Spleen (tissue), 11 donors: ENCODE measurements around the gene CAMTA1. TPM values are rescaled to one million over a fixed set of nuclear protein-coding genes. Genes with fewer than 3 reads are reported as not detected.

Experiments used
- DNase-seq: peaks from one replicate; pipeline ENCODE4 v3.0.0-alpha.2; 2020
- H3K27ac ChIP-seq, 8 donors: fragments of 200-600 bp; sonication (generic) in 7 of 8; 1 replicate in 4 of 8; 2 replicates in 4 of 8; pipeline versions ENCODE4 v1.5.0 to v1.8.0; 2016 to 2021; ENCODE audit warnings: inconsistent platforms in 4 of 8, mild to moderate bottlenecking in 4 of 8, moderate library complexity in 1 of 8
- H3K27me3 ChIP-seq, 7 donors: fragments of 200-600 bp; sonication (generic) in 6 of 7; replicated peaks in 1 of 7; 1 replicate in 4 of 7; 2 replicates in 3 of 7; pipeline versions ENCODE4 v1.5.0 to v1.8.0; 2016 to 2021; ENCODE audit warnings: inconsistent platforms in 3 of 7, mild to moderate bottlenecking in 1 of 7
- H3K36me3 ChIP-seq, 6 donors: fragments of 200-600 bp; sonication (generic) in 5 of 6; 1 replicate in 4 of 6; 2 replicates in 2 of 6; pipeline versions ENCODE4 v1.5.0 to v1.8.0; 2016 to 2021; ENCODE audit warnings: inconsistent platforms in 2 of 6
- H3K4me1 ChIP-seq, 6 donors: fragments of 200-600 bp; sonication (generic) in 5 of 6; 1 replicate in 3 of 6; 2 replicates in 3 of 6; pipeline versions ENCODE4 v1.5.0 to v1.8.0; 2016 to 2021; ENCODE audit warnings: inconsistent platforms in 3 of 6
- H3K4me3 ChIP-seq, 8 donors: fragments of 200-600 bp; sonication (generic) in 7 of 8; 1 replicate in 4 of 8; 2 replicates in 4 of 8; pipeline versions ENCODE4 v1.5.0 to v1.8.0; 2016 to 2021; ENCODE audit warnings: inconsistent platforms in 4 of 8, mild to moderate bottlenecking in 4 of 8, moderate library complexity in 2 of 8
- H3K9me3 ChIP-seq, 8 donors: fragments of 200-600 bp; sonication (generic) in 7 of 8; 1 replicate in 4 of 8; 2 replicates in 4 of 8; pipeline versions ENCODE4 v1.5.0 to v1.8.0; 2016 to 2021; ENCODE audit warnings: inconsistent platforms in 4 of 8
- CTCF ChIP-seq, 11 experiments: fragments of 200-600 bp in 7 of 11; fragments of 450-650 bp in 4 of 11; sonication (generic) in 4 of 11; IDR thresholded peaks in 8 of 11; conservative IDR thresholded peaks in 3 of 11; 1 replicate in 7 of 11; 2 replicates in 4 of 11; pipeline versions ENCODE4 v1.4.0 to v1.8.0; 2016 to 2021; ENCODE audit warnings: antibody characterized with exemption in 11 of 11, inconsistent platforms in 4 of 11, mild to moderate bottlenecking in 1 of 11
- POLR2A ChIP-seq, 3 donors: fragments of 450-650 bp; IDR thresholded peaks; one replicate each; pipeline ENCODE4 v1.5.1; 2017; ENCODE audit warnings: antibody characterized with exemption in 3 of 3, mild to moderate bottlenecking in 1 of 3
- POLR2AphosphoS5 ChIP-seq, 3 donors: sonication (generic); formaldehyde crosslinking; IDR thresholded peaks; one replicate each; pipeline ENCODE4 v1.5.1; 2017; ENCODE audit warnings: antibody characterized with exemption in 3 of 3
- WGBS, 5 donors: extraction: QIAGEN DNeasy Blood & Tissue Kit in 3 of 5; methylation state at CpG; one replicate each; pipeline versions ENCODE4 v1.1.5 to v1.1.7; 2013 to 2018; 5-methylcytosine and 5-hydroxymethylcytosine counted together
- intact Hi-C: fragments of 100-400 bp; cut with DNase I; formaldehyde crosslinking; loops from one replicate; pipeline ENCODE4 v1.15.0; 2023; ENCODE audit warnings: low total_unique reads
- polyA plus RNA-seq, 3 donors: library from polyadenylated mRNA; stranded (reverse); fragments of 200-250 nt; gene quantifications; one replicate each; pipeline ENCODE4 v1.2.1, GENCODE V29; 2013
- total RNA-seq, 7 donors: library from RNA; depleted of rRNA in 3 of 7; stranded (reverse); fragments of >200 nt in 3 of 7; fragmentation: NEBNext Ultra II Directional in 4 of 7; extraction: Animal tissue kit (Norgen Biotek cat#: 25700) in 4 of 7; gene quantifications; one replicate each; pipeline versions ENCODE4 v1.1.0 to v1.2.1, GENCODE V29; 2016 to 2021
- donor health status: healthy with polysubstance abuse.
- donor health status: DM: no; HTN: no; CAD: no; lungs with moderate emphysema.
- donor health status: DM: no; HTN: no; CAD: no.
- donor health status: Bipolar disorder and iron deficiency.
- donor health status: healthy.
- donor health status: DM: no; HTN: no; CAD: no.
- donor health status: DM: yes; HTN: yes; CAD: no.

CAMTA1 gene
- total and polyA plus RNA-seq, 10 donors = 53.0 to 106 (median 77.3) TPM

DNA sequence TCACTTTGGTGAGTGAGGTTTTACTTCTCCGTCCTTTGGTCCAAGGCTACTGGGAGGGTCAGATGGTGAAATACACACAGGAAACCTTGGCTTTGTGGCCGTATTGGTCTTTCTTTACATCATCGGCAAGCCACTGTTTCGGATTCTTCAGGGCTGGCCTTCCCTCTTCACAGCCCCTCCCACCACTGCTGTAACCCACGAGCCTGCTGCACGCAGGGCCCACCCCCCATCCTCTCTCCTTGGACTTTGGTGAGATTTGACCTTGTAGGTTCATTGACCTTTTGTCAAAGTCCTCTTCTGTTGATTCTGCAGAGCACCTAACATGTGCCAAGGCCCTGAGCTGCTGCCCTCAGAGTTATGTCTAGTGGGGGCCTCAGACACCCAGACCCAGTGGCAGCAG, 328.6 kb downstream of the CAMTA1 start:
- H3K9me3 ChIP-seq = peaks cover 0 to 12% (median 0%) of the 10 kb centered on the region in 8 donors
- H3K4me1 ChIP-seq = no peaks in the 10 kb centered on the region
- intact Hi-C loops = no loop called here
- no peaks in the 10 kb centered on the region for H3K36me3 ChIP-seq
- no peak overlapping the region for H3K4me3 ChIP-seq
- H3K27ac ChIP-seq = no peak overlapping the region
- 37 to 75% (median 63%) methylated on average over 6 of the region's 6 CpGs for WGBS, 5 donors
- no peak for DNase-seq
- TF ChIP-seq CTCF (IDR thresholded peaks at IDR 0.05 in 8 of 11, conservative IDR thresholded peaks at IDR 0.05 in 3 of 11) = no peak
- no peak for TF ChIP-seq POLR2A (IDR thresholded peaks at IDR 0.05)
- TF ChIP-seq POLR2AphosphoS5 (IDR thresholded peaks at IDR 0.05) = no peak
- H3K27me3 ChIP-seq = peaks cover 0 to 10% (median 0%) of the 10 kb centered on the region in 7 donors

- H3K9me3 ChIP-seq = peaks cover 0 to 12% (median 0%) of the 10 kb centered on the region in 8 donors
- intact Hi-C loops = no loop called here
Measured at GRCh38 chr1:7116001-7116400, 330.7 kb downstream of the CAMTA1 start.

GRCh38 chr1:7117399-7118281, 332.4 kb downstream of the CAMTA1 start:
- H3K36me3 ChIP-seq = no peaks in the 10 kb centered on the region

More at GRCh38 chr1:7116001-7116400, 330.7 kb downstream of the CAMTA1 start:
- 84 to 90% (median 84%) methylated on average over 3 of the region's 3 CpGs for WGBS, 5 donors
- no peak for DNase-seq
- peaks cover 0 to 6% (median 0%) of the 10 kb centered on the region in 7 donors for H3K27me3 ChIP-seq
- H3K4me1 ChIP-seq = no peaks in the 10 kb centered on the region
- TF ChIP-seq POLR2A (IDR thresholded peaks at IDR 0.05) (no peak), POLR2AphosphoS5 (IDR thresholded peaks at IDR 0.05) (no peak), CTCF (IDR thresholded peaks at IDR 0.05 in 8 of 11, conservative IDR thresholded peaks at IDR 0.05 in 3 of 11) (no peak)
- H3K4me3 ChIP-seq = no peak overlapping the region
- no peaks in the 10 kb centered on the region for H3K36me3 ChIP-seq
- no peak overlapping the region for H3K27ac ChIP-seq

More at GRCh38 chr1:7117399-7118281, 332.4 kb downstream of the CAMTA1 start:
- H3K4me1 ChIP-seq = no peaks in the 10 kb centered on the region
- intact Hi-C loops = no loop called here
- H3K27ac ChIP-seq = peak overlapping the region in 1 of 8 donors; percentile 38
- no peak for DNase-seq
- WGBS, 5 donors = 45 to 56% (median 51%) methylated on average over 9 to 13 of the region's 13 CpGs
- H3K4me3 ChIP-seq = no peak overlapping the region
- no peak for TF ChIP-seq POLR2AphosphoS5 (IDR thresholded peaks at IDR 0.05)
- no peak for TF ChIP-seq POLR2A (IDR thresholded peaks at IDR 0.05)
- TF ChIP-seq CTCF (IDR thresholded peaks at IDR 0.05 in 8 of 11, conservative IDR thresholded peaks at IDR 0.05 in 3 of 11) = peak in 2 of 11 experiments; percentile 8 to 25
- peaks cover 0 to 6% (median 0%) of the 10 kb centered on the region in 7 donors for H3K27me3 ChIP-seq
- H3K9me3 ChIP-seq = peaks cover 0 to 12% (median 0%) of the 10 kb centered on the region in 8 donors
